Measurements from ENCODE around the gene DOCK4.

DNA sequence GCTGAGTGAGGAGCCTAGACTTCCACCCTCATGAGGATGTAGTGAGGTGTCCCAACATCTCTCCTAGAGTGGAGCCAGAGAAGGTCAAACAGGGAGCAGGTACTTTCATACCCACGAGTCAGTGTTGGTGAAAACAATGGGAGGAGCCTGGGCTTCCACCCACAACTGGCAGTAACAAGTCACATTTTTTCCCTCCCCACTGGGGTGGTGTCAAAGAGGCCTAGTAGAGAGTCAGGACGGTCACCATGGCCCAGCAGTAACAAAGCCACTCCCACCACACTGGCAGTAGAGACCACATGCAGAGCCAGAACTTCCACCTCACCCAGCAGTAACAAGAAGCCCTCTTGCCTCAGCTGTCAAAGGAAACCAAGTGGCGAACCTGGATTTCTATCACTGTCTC is 363.7 kb downstream of the DOCK4 start:
- TF ChIP-seq, protein P1, sequence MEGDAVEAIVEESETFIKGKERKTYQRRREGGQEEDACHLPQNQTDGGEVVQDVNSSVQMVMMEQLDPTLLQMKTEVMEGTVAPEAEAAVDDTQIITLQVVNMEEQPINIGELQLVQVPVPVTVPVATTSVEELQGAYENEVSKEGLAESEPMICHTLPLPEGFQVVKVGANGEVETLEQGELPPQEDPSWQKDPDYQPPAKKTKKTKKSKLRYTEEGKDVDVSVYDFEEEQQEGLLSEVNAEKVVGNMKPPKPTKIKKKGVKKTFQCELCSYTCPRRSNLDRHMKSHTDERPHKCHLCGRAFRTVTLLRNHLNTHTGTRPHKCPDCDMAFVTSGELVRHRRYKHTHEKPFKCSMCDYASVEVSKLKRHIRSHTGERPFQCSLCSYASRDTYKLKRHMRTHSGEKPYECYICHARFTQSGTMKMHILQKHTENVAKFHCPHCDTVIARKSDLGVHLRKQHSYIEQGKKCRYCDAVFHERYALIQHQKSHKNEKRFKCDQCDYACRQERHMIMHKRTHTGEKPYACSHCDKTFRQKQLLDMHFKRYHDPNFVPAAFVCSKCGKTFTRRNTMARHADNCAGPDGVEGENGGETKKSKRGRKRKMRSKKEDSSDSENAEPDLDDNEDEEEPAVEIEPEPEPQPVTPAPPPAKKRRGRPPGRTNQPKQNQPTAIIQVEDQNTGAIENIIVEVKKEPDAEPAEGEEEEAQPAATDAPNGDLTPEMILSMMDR (IDR thresholded peaks at IDR 0.05) = no peak
- TF ChIP-seq, protein P2, sequence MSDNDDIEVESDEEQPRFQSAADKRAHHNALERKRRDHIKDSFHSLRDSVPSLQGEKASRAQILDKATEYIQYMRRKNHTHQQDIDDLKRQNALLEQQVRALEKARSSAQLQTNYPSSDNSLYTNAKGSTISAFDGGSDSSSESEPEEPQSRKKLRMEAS (IDR thresholded peaks at IDR 0.05) = no peak
- TF ChIP-seq CBX8 (IDR thresholded peaks at IDR 0.05) (no peak), RAD21 (conservative IDR thresholded peaks at IDR 0.05 in 1 of 2, IDR thresholded peaks at IDR 0.05 in 1 of 2) (no peak), JUN (IDR thresholded peaks at IDR 0.05) (no peak), MYC (IDR thresholded peaks at IDR 0.05; ENCODE audit: borderline replicate concordance, low read length) (no peak), NR3C1 (IDR thresholded peaks at IDR 0.05) (no peak), RFX5 (IDR thresholded peaks at IDR 0.05) (no peak), POLR2A (IDR thresholded peaks at IDR 0.05; ENCODE audit: low read length) (no peak), KDM1A (IDR thresholded peaks at IDR 0.05; ENCODE audit: low read depth) (no peak), EP300 (IDR thresholded peaks at IDR 0.05) (no peak), TFCP2L1 (CRISPR knock-in tag; IDR thresholded peaks at IDR 0.05) (no peak)
